K562 (cell line): ENCODE measurements around the gene ANO2. TPM values are rescaled to one million over a fixed set of nuclear protein-coding genes. Genes with fewer than 3 reads are reported as not detected.

Experiments used
- ATAC-seq: fragments of 200-7000 bp; cut with Tn5 transposase; 3 replicates; pipeline ENCODE4 v1.9.1; 2020; ENCODE audit warnings: moderate library complexity
- BruUV-seq: library from RNA; stranded (reverse); fragments of 400-500 nt; replicated peaks from 2 replicates; lab custom pipeline; 2021; lab: Mats Ljungman, UMichigan
- CTCF ChIA-PET: fragments of 300-600 bp; formaldehyde crosslinking; extraction: SDS; loops from one replicate; lab custom pipeline; 2021; ENCODE audit warnings: low intra/inter-chr PET ratio; lab: Yijun Ruan, JAX
- POLR2A ChIA-PET: fragments of 300-600, 350-650 bp; sonication (Branson Sonifier 250); formaldehyde crosslinking; extraction: SDS; loops from one replicate; lab custom pipeline; 2021; ENCODE audit warnings: antibody characterized with exemption, inconsistent platforms; lab: Yijun Ruan, JAX
- DNase-seq, 4 experiments: peaks; one replicate each; pipeline versions ENCODE4 v3.0.0 to v3.0.0-alpha.2; 2011 to 2018; ENCODE audit warnings: low spot score in 3 of 4, mixed read lengths in 3 of 4; ENCODE audit errors: extremely low read depth in 1 of 4
- FAIRE-seq: peaks from 2 replicates; lab custom pipeline; 2011; peaks lifted over from hg19 to GRCh38; lab: Jason Lieb, UNC
- H2AFZ ChIP-seq: 2 replicates; pipeline ENCODE4 v1.6.0; 2011; ENCODE audit warnings: low read depth, low read length, control low read depth, inconsistent platforms
- H3K27ac ChIP-seq: fragments of 200-600 bp; 3 replicates; pipeline ENCODE4 v1.8.0; 2011; ENCODE audit warnings: low read depth, mild to moderate bottlenecking, control low read depth, inconsistent platforms, low read length, moderate library complexity, mixed read lengths; ENCODE audit errors: extremely low read depth
- H3K27me3 ChIP-seq, 2 experiments: fragments of 300-600 bp in 1 of 2; 2 replicates in 1 of 2; 3 replicates in 1 of 2; pipeline versions ENCODE4 v1.6.0 to v1.8.0; 2011; ENCODE audit warnings: inconsistent platforms in 2 of 2, low read length in 2 of 2, mild to moderate bottlenecking in 1 of 2, mixed read lengths in 1 of 2, moderate library complexity in 1 of 2; ENCODE audit not compliant: control insufficient read depth in 2 of 2, insufficient read depth in 2 of 2
- H3K36me3 ChIP-seq: fragments of 300-600 bp; 3 replicates; pipeline ENCODE4 v1.8.0; 2011; ENCODE audit warnings: mild to moderate bottlenecking, low read length, inconsistent platforms; ENCODE audit not compliant: control insufficient read depth, insufficient read depth
- H3K4me1 ChIP-seq, 2 experiments: fragments of 200-600 bp in 1 of 2; replicated peaks in 1 of 2; 2 replicates in 1 of 2; 3 replicates in 1 of 2; pipeline versions ENCODE4 v1.5.1 to v1.8.0; 2011; ENCODE audit warnings: inconsistent platforms in 2 of 2, low read length in 2 of 2, mild to moderate bottlenecking in 1 of 2, mixed read lengths in 1 of 2, moderate library complexity in 1 of 2; ENCODE audit not compliant: control insufficient read depth in 2 of 2, insufficient read depth in 2 of 2
- H3K4me2 ChIP-seq: 2 replicates; pipeline ENCODE4 v1.6.1; 2011; ENCODE audit warnings: low read length, control low read depth, inconsistent platforms, mixed read lengths; ENCODE audit not compliant: insufficient read depth
- H3K4me3 ChIP-seq: fragments of 200-600 bp; sonication (generic), shearing (Covaris generic); 2 replicates; pipeline ENCODE4 v1.5.1; 2016; ENCODE audit warnings: control low read depth, inconsistent platforms
- H3K79me2 ChIP-seq: fragments of 200-600 bp; 3 replicates; pipeline ENCODE4 v1.8.0; 2011; ENCODE audit warnings: low read length, inconsistent platforms; ENCODE audit not compliant: control insufficient read depth, insufficient read depth
- H3K9ac ChIP-seq, 2 experiments: 2 replicates each; pipeline versions ENCODE4 v1.6.0 to v1.6.1; 2011; ENCODE audit warnings: low read depth in 2 of 2, low read length in 2 of 2, control low read depth in 1 of 2, inconsistent platforms in 1 of 2, mild to moderate bottlenecking in 1 of 2, mixed read lengths in 1 of 2; ENCODE audit not compliant: insufficient read depth in 1 of 2
- H3K9me1 ChIP-seq: one replicate; pipeline ENCODE4 v1.6.0; 2011; ENCODE audit warnings: inconsistent platforms, mild to moderate bottlenecking, low read length, moderate library complexity; ENCODE audit not compliant: control insufficient read depth, insufficient read depth
- H3K9me3 ChIP-seq: replicated peaks from 2 replicates; pipeline ENCODE4 v1.5.1; 2011; ENCODE audit warnings: low read depth, low read length, inconsistent platforms; ENCODE audit not compliant: control insufficient read depth, insufficient read depth
- H4K20me1 ChIP-seq: replicated peaks from 2 replicates; pipeline ENCODE4 v1.6.1; 2011; ENCODE audit warnings: low read length, inconsistent platforms, mixed read lengths; ENCODE audit not compliant: control insufficient read depth, insufficient read depth
- E2F3 ChIP-seq: fragments of 250-450 bp; sonication (Bioruptor Pico); IDR thresholded peaks from 2 replicates; pipeline ENCODE4 v1.4.0; 2020; ENCODE audit warnings: mild to moderate bottlenecking
- FUS ChIP-seq: fragments of 200-400 bp; formaldehyde crosslinking; optimal IDR thresholded peaks from 2 replicates; pipeline ENCODE3; 2017; ENCODE audit warnings: low read depth, low read length
- GTF3C2 ChIP-seq: IDR thresholded peaks from 3 replicates; pipeline ENCODE4 v1.6.1; 2011; ENCODE audit warnings: borderline replicate concordance, mild to moderate bottlenecking, moderate library complexity; ENCODE audit not compliant: insufficient read length; ENCODE audit errors: extremely low read depth
- NFRKB ChIP-seq: fragments of 450-650 bp; IDR thresholded peaks from 2 replicates; pipeline ENCODE4 v1.6.1; 2016; ENCODE audit warnings: low read depth
- WGBS: fragments of 100-300 bp; shearing (Covaris generic); methylation state at CpG from one replicate; pipeline ENCODE4 v1.1.6; 2016; ENCODE audit warnings: low coverage, mixed read lengths; ENCODE audit not compliant: insufficient coverage; ENCODE audit errors: missing lambda C conversion rate; 5-methylcytosine and 5-hydroxymethylcytosine counted together
- in situ Hi-C: fragments of 300-500 bp; cut with MboI; formaldehyde crosslinking; loops from 4 replicates; pipeline ENCODE4 v1.15.0; 2018; ENCODE audit warnings: inconsistent platforms, mixed read lengths
- intact Hi-C: fragments of 100-400 bp; cut with micrococcal nuclease; formaldehyde crosslinking; loops from 2 replicates; pipeline ENCODE4 v1.14.2; 2022
- polyA plus RNA-seq, 8 experiments: library from polyadenylated mRNA; depleted of rRNA in 4 of 8; stranded (reverse) in 5 of 8; unstranded in 3 of 8; fragments of >200 nt; fragmentation: Nextera tagmentation in 2 of 8; fragmentation: Illumina TruSeq in 1 of 8; extraction: Ambion mirVana in 2 of 8; extraction: Trizol in 1 of 8; gene quantifications; 2 replicates each; pipeline versions ENCODE4 v1.2.1 to v1.2.3, GENCODE V29; 2011 to 2014; ENCODE audit warnings: inconsistent platforms in 1 of 8, missing spikeins in 1 of 8
- total RNA-seq, 7 experiments: library from RNA; depleted of rRNA in 6 of 7; stranded (reverse); fragments of >200 nt in 6 of 7; fragmentation: Illumina TruSeq in 2 of 7; extraction: Trizol in 2 of 7; gene quantifications; 2 replicates each; pipeline versions ENCODE4 v1.2.1 to v1.2.3, GENCODE V29; 2011 to 2021; ENCODE audit warnings: low replicate concordance in 1 of 7
- TF ChIP-seq, protein P1 (sequence below): fragments of 250-450 bp; sonication (Bioruptor Pico); IDR thresholded peaks from 2 replicates; pipeline ENCODE4 v1.8.0; 2021; ENCODE audit warnings: mild to moderate bottlenecking, moderate library complexity
- TF ChIP-seq, protein P2 (sequence below), 2 experiments: fragments of 200-800 bp in 1 of 2; sonication (Bioruptor generic) in 1 of 2; sonication (generic) in 1 of 2; formaldehyde crosslinking in 1 of 2; IDR thresholded peaks in 1 of 2; conservative IDR thresholded peaks in 1 of 2; 2 replicates each; pipeline versions ENCODE4 v1.5.0 to v1.6.1; 2016 to 2020; ENCODE audit warnings: missing compliant biosample characterization in 1 of 2, missing genetic modification characterization in 1 of 2, missing genetic modification reagents in 1 of 2
- TF ChIP-seq, protein P3 (sequence below): fragments of 450-650 bp; IDR thresholded peaks from 2 replicates; pipeline ENCODE4 v1.7.0; 2016; ENCODE audit warnings: borderline replicate concordance

The ANO2 gene
- total and polyA plus RNA-seq, 9 of the 15 experiments (the other 6 are each of a cell fraction or from before 2014, with no cell fraction given), result 0.64 TPM; not detected in 8

DNA sequence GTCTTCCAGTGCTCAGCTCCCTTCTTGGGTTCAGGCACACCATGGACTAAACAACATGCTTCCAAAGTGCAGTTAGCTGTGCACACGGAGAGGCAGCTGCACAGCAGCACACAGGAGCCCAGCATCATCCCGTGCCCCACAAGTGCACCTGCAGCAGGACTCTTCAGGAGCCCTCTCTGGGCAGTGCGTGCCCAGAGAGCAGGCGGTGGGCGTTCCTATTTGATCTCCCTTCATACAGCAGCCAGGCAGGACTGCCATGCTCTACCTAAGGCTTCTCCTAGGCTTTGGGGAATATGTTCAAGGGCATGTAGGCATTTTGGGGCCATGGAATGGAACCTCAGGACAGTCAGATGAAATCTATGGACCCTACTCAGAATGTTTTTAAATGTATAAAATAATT, 35.5 kb downstream of the ANO2 start:
- CTCF ChIA-PET, result no interaction called here
- Histone ChIP-seq H3K27ac (no peak overlapping the region), H3K4me2 (no peak overlapping the region), H3K9me3 (no peaks in the 10 kb centered on the region), H3K27me3 (peaks cover 0 to 9% of the 10 kb centered on the region in 2 experiments; a peak in 2 of 5 replicates), H3K79me2 (no peaks in the 10 kb centered on the region)
- DNase-seq, result no peak
- WGBS, result 0% methylated on average over 4 of the region's 5 CpGs
- in situ Hi-C loops, result no loop called here
- no peak for ATAC-seq
- FAIRE-seq, result no peak
- TF ChIP-seq, protein P1, sequence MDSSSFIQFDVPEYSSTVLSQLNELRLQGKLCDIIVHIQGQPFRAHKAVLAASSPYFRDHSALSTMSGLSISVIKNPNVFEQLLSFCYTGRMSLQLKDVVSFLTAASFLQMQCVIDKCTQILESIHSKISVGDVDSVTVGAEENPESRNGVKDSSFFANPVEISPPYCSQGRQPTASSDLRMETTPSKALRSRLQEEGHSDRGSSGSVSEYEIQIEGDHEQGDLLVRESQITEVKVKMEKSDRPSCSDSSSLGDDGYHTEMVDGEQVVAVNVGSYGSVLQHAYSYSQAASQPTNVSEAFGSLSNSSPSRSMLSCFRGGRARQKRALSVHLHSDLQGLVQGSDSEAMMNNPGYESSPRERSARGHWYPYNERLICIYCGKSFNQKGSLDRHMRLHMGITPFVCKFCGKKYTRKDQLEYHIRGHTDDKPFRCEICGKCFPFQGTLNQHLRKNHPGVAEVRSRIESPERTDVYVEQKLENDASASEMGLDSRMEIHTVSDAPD, result no peak
- TF ChIP-seq FUS, result no peak
- TF ChIP-seq, all 486 proteins: peak for 0
- Histone ChIP-seq H3K9me1 (no peaks in the 10 kb centered on the region), H3K4me1 (no peaks in the 10 kb centered on the region), H3K36me3 (no peaks in the 10 kb centered on the region), H3K9ac (no peak overlapping the region), H3K4me3 (no peak overlapping the region), H4K20me1 (no peaks in the 10 kb centered on the region), H2AFZ (no peak overlapping the region)
- intact Hi-C loops, result no loop called here
- POLR2A ChIA-PET, result no interaction called here
- no TSS peak for BruUV-seq

DNA sequence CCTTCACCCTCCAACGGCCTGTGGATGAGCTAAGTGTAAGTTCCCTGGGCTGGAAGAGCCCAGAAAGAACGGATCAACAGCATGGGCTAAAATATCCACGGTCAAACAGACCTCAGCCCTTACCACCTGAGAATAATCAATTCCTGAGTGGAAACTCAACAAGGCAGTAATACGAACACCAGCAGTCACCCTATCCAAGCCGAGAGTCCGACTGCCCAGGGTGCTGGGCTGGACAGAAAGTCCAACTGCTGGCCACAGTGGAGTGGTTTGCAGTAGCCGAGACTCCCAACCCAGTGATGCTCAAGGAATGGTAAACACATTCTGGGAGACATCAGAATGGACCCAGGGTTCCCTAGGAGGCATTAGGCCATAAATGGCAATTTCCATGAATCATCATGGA, 36.8 kb downstream of the ANO2 start:
- CTCF ChIA-PET, result no interaction called here
- H3K9ac ChIP-seq, result no peak overlapping the region
- H3K4me3 ChIP-seq, result no peak overlapping the region
- no peaks in the 10 kb centered on the region for H3K4me1 ChIP-seq
- no peaks in the 10 kb centered on the region for H4K20me1 ChIP-seq
- no peaks in the 10 kb centered on the region for H3K36me3 ChIP-seq
- in situ Hi-C loops, result no loop called here
- H3K79me2 ChIP-seq, result no peaks in the 10 kb centered on the region
- no peak for DNase-seq
- no peak for ATAC-seq
- POLR2A ChIA-PET, result interaction anchor here (0.6 kb wide), 1 partner anchor 320 kb away, joined by 3 read pairs; no protein-coding TSS in a partner anchor
- H3K27ac ChIP-seq, result no peak overlapping the region
- no peaks in the 10 kb centered on the region for H3K9me1 ChIP-seq
- H2AFZ ChIP-seq, result no peak overlapping the region
- H3K27me3 ChIP-seq, result peaks cover 0 to 3% of the 10 kb centered on the region in 2 experiments; a peak in 2 of 5 replicates
- under 1% methylated on average over 7 of the region's 7 CpGs for WGBS
- no peak overlapping the region for H3K4me2 ChIP-seq
- no TSS peak for BruUV-seq
- no peaks in the 10 kb centered on the region for H3K9me3 ChIP-seq
- no peak for FAIRE-seq
- intact Hi-C loops, result no loop called here
- TF ChIP-seq, protein P2, sequence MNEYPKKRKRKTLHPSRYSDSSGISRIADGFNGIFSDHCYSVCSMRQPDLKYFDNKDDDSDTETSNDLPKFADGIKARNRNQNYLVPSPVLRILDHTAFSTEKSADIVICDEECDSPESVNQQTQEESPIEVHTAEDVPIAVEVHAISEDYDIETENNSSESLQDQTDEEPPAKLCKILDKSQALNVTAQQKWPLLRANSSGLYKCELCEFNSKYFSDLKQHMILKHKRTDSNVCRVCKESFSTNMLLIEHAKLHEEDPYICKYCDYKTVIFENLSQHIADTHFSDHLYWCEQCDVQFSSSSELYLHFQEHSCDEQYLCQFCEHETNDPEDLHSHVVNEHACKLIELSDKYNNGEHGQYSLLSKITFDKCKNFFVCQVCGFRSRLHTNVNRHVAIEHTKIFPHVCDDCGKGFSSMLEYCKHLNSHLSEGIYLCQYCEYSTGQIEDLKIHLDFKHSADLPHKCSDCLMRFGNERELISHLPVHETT (CRISPR knock-in tag; conservative IDR thresholded peaks at IDR 0.05 in 1 of 2, IDR thresholded peaks at IDR 0.05 in 1 of 2), result no peak
- no peak for TF ChIP-seq E2F3 (CRISPR knock-in tag)
- TF ChIP-seq NFRKB, result no peak
- TF ChIP-seq, protein P3, sequence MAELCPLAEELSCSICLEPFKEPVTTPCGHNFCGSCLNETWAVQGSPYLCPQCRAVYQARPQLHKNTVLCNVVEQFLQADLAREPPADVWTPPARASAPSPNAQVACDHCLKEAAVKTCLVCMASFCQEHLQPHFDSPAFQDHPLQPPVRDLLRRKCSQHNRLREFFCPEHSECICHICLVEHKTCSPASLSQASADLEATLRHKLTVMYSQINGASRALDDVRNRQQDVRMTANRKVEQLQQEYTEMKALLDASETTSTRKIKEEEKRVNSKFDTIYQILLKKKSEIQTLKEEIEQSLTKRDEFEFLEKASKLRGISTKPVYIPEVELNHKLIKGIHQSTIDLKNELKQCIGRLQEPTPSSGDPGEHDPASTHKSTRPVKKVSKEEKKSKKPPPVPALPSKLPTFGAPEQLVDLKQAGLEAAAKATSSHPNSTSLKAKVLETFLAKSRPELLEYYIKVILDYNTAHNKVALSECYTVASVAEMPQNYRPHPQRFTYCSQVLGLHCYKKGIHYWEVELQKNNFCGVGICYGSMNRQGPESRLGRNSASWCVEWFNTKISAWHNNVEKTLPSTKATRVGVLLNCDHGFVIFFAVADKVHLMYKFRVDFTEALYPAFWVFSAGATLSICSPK, result no peak
- TF ChIP-seq GTF3C2, result no peak
